GM19239 (cell line): ENCODE measurements around the gene RASA3.
A peak's percentile ranks its signal among the peaks of the same experiment; 100 is the strongest.
"Not testable (repeated sequence)": the region's sequence is repeated elsewhere in the genome, so short reads cannot be mapped to it uniquely, and the experiment has no call there.

Source experiments
- DNase-seq: peaks from one replicate; pipeline ENCODE4 v3.0.0; 2011; ENCODE audit warnings: low spot score; ENCODE audit not compliant: insufficient read length
- FAIRE-seq: peaks from 2 replicates; lab custom pipeline; 2011; peaks lifted over from hg19 to GRCh38; lab: Jason Lieb, UNC

RASA3 gene, protein sequence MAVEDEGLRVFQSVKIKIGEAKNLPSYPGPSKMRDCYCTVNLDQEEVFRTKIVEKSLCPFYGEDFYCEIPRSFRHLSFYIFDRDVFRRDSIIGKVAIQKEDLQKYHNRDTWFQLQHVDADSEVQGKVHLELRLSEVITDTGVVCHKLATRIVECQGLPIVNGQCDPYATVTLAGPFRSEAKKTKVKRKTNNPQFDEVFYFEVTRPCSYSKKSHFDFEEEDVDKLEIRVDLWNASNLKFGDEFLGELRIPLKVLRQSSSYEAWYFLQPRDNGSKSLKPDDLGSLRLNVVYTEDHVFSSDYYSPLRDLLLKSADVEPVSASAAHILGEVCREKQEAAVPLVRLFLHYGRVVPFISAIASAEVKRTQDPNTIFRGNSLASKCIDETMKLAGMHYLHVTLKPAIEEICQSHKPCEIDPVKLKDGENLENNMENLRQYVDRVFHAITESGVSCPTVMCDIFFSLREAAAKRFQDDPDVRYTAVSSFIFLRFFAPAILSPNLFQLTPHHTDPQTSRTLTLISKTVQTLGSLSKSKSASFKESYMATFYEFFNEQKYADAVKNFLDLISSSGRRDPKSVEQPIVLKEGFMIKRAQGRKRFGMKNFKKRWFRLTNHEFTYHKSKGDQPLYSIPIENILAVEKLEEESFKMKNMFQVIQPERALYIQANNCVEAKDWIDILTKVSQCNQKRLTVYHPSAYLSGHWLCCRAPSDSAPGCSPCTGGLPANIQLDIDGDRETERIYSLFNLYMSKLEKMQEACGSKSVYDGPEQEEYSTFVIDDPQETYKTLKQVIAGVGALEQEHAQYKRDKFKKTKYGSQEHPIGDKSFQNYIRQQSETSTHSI

DNA sequence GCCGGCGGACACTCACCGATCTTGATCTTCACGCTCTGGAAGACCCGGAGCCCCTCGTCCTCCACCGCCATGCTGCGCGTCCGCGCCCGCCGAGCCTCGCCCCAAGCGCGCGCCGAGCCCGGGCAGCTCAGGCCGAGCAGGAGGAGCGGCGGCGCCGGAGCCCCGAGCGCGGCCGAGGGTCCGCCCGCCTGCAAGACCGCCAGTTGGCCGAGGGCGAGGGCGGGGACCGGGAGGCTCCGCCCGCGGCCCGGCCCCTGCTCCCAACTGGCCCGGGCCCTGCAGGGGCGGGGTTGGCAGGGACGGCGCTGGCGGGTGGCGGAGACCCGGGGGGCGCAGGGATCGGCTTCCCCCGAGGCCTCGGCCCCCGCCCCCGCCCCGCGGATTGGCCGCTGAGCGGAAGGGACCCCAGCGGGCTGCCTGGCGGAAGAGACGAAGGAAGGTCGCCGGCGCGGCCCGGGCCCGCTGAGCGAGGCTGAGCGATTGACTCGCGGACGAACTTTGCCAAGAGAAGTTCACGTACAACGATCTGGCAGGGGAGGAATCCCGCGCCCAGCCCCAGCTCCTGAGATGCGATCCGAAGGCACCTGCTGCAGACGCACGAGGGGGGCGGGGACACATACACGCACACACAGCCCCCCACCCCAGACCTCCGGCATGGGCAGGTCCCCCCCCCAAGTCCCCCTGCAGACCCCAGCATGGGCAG lies at the start of gene RASA3:
TSS of gene RASA3 (minus strand) at position 205 of the 703 bp plus-strand sequence. CDS start at position 71, 134 bp downstream.
- FAIRE-seq (peak; percentile 45), DNase-seq (peak; percentile 88)

DNA sequence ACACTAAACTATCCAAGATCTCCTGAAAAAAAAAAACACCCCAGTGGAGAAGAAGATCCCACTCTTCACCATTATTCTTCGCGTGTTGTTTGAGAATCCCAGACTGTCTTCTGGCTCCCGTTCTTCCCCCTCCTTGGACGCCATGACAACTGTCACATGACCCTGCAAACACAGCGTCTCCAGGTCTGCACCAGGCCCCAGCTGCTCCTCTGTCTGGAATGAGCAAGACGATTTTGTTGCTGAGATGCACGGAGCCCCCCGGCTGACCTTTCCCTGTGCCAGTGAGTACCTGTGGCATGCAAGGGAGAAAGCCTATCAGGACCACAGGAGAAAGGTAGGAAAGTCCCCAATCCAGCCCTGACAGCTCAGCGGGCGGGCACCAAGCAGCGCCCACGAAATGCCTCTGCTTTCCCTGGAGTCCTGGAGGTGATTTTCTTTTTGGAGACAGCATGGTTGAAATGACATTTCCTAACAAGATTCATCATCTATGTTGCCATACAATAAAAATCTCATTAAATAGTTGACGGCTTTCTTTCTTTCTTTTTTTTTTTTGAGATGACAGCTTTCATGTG lies 46.8 kb upstream of the RASA3 start, which contains the start of gene CFAP97D2:
TSS of gene CFAP97D2 (plus strand) at position 171 of the 572 bp plus-strand sequence. CDS start at position 245, 74 bp downstream.
- no peak for FAIRE-seq
- DNase-seq, result no peak

DNA sequence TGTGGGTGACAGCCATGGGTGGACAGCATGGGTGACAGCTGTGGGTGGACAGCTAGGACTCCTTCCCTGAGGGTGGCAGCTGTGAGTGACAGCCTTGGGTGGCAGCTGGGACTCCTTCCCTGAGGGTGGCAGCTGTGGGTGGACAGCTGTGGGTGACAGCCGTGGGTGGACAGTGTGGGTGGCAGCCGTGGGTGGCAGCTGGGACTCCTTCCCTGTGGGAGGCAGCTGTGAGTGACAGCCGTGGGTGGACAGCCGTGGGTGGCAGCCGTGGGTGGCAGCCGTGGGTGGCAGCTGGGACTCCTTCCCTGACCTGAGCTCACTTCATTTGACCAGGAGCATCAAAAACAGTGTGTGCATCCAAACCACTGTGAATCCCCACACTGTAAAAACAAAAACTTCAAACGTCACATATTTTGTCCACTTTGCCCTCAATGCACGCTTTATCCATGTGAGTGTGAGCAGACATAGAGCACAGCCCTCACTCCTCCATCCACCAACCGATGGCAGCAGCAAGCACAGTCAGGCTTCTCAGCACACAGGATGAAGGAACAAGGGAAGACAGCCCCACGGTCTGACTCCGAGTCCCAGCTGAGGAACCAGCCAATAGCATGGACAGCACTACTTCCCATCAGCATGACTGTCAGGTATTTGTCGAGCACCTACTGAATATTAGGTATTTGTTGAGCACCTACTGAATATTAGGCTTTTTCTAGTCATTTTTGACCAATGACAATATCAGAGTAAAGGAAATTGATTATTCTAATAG lies 45.0 kb upstream of the RASA3 start:
- FAIRE-seq (no peak), DNase-seq (no peak)

DNA sequence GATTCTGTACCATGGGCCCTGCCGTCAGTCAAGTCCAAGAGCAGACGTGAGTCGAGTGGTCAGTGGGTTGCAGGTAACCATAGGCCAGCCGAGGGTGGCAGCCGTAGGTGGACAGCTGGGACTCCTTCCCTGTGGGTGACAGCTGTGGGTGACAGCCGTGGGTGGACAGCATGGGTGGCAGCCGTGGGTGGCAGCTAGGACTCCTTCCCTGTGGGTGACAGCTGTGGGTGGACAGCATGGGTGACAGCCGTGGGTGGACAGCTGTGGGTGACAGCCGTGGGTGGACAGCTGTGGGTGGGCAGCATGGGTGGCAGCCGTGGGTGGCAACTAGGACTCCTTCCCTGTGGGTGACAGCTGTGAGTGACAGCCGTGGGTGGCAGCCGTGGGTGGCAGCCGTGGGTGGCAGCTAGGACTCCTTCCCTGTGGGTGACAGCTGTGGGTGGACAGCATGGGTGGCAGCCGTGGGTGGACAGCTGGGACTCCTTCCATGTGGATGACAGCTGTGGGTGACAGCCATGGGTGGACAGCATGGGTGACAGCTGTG lies 44.0 kb upstream of the RASA3 start:
- not testable (repeated sequence) for DNase-seq, FAIRE-seq

DNA sequence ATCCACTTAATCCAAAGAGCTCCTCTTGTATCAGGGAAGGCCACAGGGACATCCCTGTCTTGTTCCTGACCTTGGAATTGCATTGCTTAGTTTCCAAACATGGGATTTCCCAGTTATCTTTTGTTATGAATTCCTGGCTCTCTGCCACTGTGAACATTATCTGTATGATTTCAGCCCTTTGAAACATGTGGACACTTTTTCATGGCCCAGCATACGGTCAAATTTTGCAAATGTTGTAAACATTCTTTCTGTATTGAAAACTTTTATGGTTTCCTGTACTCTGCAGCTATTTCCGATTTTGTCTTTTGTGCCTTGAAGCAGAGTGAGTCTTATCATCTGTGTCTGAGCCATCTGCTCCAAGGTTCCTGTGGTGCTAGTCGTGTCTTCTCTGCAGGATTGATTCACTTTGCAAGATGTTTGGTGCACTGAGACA lies 42.1 kb upstream of the RASA3 start:
- FAIRE-seq (no peak), DNase-seq (no peak)

DNA sequence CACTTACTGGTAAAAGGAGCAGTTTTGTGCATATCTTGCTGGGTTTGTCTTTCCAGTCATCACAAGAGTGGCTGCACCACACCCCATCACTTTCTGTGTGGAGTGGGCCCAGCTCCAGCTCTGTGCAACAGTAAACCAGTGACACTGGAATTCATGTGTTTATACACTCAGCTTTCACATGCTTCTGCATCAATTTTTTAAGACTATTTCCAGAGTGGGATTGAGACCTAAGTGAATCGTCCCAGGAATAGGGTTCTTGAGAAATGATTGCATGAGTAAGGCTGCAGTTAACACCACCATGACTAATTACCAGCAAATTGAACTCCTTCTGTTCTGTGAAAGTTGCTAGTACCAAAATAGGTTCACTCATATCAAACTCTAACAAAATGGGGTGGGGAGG lies 41.3 kb upstream of the RASA3 start:
- DNase-seq (no peak), FAIRE-seq (no peak)

DNA sequence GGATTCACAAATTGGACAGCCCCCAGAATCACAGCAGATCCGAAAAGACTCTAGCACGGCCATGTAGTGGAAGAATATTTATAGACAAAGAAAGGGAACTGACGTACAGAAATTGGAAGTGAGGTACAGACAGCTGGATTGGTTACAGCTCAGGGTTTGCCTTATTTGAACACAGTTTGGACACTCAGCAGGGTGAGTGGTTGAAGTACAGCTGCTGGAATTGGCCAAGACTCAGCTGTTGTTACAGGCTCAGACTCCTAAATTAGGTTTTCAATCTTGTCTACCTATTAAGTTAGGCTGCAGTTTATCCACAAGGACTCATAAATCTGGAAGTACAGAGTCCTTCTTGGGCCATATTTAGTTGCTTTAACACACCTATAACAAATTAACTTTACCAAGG lies 40.8 kb upstream of the RASA3 start:
- FAIRE-seq, result no peak

DNA sequence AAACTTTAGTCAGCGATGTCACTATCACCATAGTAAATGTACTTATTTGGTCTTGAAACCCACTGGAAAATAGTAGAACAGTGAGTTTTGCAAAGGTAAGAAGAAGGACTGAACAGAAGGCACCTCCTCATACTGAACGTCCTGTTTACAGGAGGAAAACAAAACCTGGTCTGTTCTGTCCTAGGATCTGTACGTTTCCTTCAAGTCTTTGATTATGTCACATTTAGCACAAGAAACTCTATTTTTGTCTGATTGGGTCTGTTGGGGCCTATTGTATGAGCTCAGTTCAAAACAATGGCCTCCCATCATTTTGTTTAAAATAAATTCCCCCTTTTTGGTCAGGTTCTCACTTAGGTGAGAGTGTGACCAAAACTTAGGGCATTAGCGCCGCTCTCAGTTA lies 35.5 kb upstream of the RASA3 start:
- no peak for FAIRE-seq
- DNase-seq, result no peak

More for the DNA sequence above, 40.8 kb upstream of the RASA3 start:
- DNase-seq, result no peak

DNA sequence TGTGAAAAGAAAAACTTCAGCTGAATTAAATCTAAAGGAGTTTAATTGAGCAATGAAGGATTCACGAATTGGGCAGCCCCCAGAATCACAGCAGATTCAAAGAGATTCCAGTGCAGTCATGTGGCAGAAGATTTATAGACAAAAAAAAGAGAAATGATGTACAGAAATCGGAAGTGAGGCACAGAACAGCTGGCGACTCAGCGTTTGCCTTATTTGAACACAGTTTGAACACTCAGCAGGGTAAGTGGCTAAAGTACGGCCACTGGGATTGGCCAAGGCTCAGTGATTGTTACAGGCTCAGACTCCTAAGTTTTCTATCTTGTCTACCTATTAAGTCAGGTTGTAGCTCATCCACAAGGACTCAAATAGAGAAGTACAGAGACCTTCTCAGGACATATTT lies 35.0 kb upstream of the RASA3 start:
- FAIRE-seq, result no peak
- no peak for DNase-seq

DNA sequence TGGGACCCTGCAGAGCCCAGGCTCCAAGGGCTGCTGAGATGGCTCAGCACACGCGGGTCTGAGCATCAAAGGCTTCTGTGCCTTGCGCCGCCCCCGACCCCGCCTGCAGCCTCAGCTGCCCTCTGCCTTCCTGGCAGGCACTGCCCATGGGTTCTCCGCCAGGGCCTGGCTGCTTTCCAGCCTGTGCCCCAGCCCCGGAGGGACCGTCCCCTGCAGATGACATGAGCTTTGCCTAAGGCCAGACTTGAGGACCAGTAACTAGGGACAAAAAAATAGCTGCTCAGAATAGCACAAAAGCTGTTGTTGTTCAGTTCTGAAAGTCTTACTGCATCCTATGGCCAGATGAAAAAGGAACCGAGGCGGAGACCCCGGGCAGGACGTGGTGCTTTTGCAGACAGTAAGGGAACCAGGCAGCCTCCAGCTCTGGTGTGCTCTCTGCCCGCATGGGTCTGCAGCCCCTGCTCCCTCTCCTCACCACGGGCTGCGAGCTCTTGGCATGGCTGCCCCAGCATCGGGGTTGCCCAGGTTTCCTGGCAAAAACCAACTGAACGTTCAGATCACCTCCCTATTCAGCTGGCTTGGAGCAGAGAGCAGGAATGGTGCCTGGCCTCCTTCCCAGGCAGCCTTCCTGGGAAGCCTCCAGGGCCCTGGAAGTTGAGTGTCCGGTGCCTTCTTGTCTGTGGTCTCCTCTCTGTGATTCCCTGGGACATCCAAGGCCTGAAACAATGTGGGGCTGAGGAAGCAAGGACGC lies 34.1 kb upstream of the RASA3 start:
- FAIRE-seq (no peak), DNase-seq (no peak)

DNA sequence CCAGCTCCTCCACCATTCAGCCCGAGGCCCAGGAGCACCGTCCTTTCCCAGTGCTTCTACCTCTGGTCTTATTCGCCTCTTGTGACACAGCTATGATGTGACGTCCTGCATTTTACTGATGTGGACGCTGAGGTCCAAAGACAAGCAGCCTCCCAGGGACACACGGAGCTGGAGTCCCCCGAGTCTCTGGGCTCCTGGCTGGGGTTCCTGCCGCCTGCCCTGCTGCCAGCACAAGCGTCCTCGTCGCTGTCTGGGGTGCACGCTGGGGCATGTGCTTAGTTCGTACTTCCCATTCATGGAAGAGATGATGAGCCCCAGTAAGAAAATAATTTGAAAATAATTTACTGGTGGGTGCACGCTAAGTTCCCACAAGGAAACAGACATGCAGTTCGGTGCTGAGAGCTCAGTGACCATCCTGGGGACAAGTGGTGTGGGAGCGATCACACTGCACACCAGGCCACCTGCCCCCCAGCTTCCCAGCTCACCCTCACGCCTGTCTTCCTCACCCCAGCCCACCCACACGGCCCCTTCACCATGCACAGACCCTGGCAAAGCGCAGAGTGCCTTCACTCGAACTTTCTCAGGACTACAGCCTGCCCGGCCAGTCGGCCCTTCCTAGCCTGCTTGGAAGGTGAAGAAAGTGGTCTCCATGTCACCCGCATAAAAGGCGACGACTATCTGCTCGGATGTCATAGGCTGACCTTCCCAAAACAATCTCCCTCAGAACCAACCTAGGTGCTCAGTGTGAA lies 32.4 kb upstream of the RASA3 start:
- FAIRE-seq (no peak), DNase-seq (no peak)

DNA sequence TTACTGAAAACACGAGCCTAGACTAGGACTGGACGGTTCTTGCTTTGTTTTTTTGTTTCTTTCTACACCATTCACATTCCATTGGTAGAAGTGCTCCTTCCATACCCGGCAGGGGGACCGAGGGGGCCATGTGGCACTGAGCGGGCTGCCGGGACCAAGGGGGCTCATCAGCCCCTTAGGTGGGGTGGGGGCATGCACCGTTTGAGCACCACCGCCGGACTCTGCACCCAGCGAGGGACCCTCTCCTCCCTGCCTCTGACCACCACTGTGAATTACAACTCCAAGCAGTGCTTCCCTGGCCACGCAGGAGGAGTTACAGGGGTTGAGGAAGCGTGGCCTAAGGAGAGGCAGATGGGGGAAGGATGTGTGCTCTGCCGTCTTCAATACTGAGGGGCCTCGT lies 31.6 kb upstream of the RASA3 start:
- DNase-seq (no peak), FAIRE-seq (no peak)

DNA sequence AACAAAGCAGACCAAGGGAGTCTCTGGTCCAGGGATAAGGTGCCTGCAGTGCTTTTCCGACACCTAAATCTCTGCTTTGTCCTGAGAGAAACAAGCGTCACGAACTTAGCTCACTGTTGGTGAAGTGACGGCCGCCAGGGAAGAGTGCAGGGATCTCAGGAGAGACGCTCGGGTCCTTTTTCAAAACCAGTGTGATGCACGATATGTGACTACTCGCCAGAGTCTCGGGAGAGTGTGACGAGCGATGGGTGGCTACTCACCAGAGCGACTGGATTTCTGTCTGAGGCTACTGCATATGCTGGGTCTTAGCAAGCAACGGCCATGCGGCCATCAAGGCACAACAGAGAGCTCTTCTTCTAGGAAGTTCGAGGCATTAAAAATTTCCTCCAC lies 30.1 kb upstream of the RASA3 start:
- no peak for FAIRE-seq
- DNase-seq, result no peak

DNA sequence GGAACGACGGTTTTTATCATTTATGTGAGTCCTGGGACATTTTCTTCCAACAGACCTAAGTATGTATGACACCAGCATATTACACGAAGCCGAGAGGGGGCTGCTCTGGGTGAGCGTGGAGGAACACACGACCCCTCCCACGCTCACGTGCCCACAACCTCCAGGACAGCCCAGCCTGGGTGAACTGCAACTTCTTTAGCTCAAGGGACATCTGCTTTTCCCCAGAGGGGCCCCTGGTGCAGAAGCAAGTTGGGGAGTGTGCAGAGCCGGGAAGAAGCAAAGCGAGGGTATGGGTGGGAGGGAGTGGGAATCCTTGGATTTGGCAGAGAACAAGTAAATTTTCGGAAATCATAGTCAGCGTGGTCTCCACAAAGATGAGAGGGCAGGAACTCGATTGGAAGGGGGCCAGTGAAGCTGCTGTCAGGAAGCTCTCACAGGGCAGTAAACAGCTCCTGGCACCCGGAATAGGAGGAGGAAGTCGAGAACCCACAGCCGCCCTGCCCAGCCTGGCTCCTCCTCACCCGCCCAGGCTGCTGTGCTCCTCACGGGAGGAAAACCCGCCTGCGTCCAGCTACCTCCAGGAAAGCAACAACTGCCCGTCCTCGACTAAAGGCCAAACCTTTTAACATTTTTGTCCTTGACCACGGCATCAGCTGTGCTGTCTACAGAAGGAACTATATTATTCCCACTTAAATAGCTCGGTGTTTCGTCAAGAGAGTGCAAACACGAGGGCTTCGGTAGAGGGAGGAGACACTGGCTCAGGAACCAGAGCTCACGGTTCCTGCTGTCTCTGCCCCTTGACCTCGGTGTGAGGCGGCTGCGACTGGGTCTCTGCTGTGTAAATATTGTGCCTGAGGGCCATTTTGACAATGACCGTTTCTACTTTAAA lies 29.5 kb upstream of the RASA3 start:
- FAIRE-seq (no peak), DNase-seq (no peak)

DNA sequence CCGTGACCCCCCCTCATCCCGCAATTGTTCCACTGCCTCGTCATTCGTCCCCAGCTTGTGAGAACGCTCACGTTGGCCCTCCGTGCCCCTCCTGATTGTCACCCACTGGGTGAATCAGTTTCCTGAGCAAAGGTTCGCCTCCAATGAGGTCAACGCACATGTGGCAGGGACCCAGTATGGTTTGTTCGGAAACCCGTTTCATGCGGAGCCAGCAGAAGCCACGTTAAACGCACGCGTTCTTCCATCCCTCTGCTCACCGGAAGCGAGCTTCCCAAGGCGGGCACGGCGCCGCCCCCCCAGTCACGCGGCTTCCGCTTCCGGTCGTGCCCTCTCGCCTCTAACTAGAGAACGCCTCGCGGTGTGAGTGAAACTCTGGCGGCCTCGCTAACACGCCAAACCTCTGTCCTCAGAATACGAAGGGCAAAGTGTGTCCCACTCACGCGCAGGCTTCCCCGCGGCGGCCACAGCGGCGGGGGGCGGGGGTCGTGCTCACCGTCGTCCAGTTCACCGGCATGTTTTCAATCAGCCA lies 28.7 kb upstream of the RASA3 start:
- FAIRE-seq (no peak), DNase-seq (no peak)

DNA sequence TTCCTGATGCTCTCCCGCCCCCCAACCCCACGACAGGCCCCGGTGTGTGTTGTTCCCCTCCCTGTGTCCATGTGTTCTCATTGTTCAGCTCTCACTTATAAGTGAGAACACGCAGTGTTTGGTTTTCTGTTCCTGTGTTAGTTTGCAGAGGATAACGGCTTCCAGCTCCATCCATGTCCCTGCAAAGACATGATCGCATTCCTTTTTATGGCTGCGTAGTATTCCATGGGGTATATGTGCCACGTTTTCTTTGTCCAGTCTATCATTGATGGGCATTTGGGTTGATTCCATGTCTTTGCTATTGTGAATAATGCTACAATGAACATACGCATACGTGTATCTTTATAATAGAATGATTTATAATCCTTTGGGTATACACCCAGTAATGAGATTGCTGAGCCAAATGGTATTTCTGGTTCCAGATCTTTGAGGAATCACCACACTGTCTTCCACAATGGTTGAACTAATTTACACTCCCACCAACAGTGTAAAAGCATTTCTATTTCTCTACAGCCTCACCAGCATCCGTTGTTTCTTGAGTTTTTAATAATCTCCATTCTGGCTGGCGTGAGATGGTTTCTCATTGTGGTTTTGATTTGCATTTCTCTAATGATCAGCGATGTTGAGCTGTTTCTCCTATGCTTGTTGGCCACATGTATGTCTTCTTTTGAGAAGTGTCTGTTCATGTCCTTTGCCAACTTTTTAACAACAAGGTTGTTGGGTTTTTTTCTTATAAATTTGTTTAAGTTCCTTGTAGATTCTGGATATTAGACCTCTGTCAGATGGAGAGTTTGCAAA lies 26.6 kb upstream of the RASA3 start:
- DNase-seq, result not testable (repeated sequence)
- peak; percentile 67 for FAIRE-seq
